Measurements from ENCODE around the gene APBA1. TPM values are rescaled to one million over a fixed set of nuclear protein-coding genes. Genes with fewer than 3 reads are reported as not detected.

The APBA1 gene
- total and polyA plus RNA-seq, 11 donors, result 0.61 to 6.2 (median 2.2) TPM

DNA sequence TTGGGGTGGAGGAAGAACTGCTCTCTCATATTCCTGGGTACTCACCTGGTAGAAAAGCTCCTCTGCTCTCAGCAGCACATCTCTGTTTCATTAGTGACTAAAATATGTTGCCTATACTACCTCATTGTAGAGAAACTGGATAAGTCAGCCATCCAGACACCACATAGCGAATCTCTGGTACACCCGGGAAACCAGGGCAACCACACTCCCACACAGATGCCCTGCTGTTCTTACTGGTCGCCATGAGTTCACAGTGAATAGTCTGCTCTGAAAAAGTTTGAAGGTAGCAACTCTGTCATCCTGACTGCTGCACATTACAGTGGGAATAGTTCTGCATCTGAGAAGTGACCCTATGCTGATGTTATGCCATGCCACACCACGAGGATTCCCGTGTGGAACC, 212.2 kb downstream of the APBA1 start:
- H3K4me1 ChIP-seq, result no peaks in the 10 kb centered on the region
- no peaks in the 10 kb centered on the region for H3K27me3 ChIP-seq
- peaks cover 0 to 10% (median 0%) of the 10 kb centered on the region in 9 donors for H3K36me3 ChIP-seq
- TF ChIP-seq, protein P1, sequence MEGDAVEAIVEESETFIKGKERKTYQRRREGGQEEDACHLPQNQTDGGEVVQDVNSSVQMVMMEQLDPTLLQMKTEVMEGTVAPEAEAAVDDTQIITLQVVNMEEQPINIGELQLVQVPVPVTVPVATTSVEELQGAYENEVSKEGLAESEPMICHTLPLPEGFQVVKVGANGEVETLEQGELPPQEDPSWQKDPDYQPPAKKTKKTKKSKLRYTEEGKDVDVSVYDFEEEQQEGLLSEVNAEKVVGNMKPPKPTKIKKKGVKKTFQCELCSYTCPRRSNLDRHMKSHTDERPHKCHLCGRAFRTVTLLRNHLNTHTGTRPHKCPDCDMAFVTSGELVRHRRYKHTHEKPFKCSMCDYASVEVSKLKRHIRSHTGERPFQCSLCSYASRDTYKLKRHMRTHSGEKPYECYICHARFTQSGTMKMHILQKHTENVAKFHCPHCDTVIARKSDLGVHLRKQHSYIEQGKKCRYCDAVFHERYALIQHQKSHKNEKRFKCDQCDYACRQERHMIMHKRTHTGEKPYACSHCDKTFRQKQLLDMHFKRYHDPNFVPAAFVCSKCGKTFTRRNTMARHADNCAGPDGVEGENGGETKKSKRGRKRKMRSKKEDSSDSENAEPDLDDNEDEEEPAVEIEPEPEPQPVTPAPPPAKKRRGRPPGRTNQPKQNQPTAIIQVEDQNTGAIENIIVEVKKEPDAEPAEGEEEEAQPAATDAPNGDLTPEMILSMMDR (IDR thresholded peaks at IDR 0.05), result no peak
- no peak for TF ChIP-seq POLR2A (IDR thresholded peaks at IDR 0.05)
- WGBS, 4 donors, result 90 to 95% (median 92%) methylated on average over 5 of the region's 5 CpGs
- DNase-seq (no peak), ATAC-seq (no peak)
- H3K4me3 ChIP-seq, result no peak overlapping the region
- intact Hi-C loops (cut with DNase I), result no loop called here
- no peaks in the 10 kb centered on the region for H3K9me3 ChIP-seq
- no peak overlapping the region for H3K27ac ChIP-seq

DNA sequence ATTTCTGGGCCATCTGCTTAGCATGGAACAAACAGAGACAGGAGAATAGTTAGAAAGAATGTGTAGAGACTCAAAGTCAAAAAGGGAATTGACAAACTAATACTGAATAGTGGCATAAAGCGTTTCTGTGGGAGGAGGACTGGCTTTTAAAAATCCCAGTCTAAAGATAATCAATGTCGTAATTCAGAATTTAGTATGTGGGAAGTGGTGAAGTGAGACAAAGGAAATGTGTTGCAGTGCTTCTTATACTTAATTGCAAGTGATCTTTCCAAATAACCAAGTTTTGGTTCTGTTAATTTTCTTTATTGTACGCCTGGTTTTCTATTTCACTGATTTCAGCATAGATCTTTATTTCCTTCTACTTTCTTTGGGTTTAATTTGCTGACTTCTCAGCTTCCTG, 214.0 kb downstream of the APBA1 start:
- Histone ChIP-seq H3K4me3 (no peak overlapping the region), H3K9me3 (no peaks in the 10 kb centered on the region), H3K27me3 (no peaks in the 10 kb centered on the region), H3K4me1 (no peaks in the 10 kb centered on the region), H3K27ac (no peak overlapping the region), H3K36me3 (peaks cover 0 to 10% (median 0%) of the 10 kb centered on the region in 9 donors)
- WGBS, 4 donors, result 92 to 95% (median 94%) methylated on average over 3 of the region's 3 CpGs
- intact Hi-C loops (cut with DNase I), result no loop called here
- ATAC-seq (no peak), DNase-seq (no peak)
- TF ChIP-seq, protein P1 (IDR thresholded peaks at IDR 0.05), result no peak
- TF ChIP-seq POLR2A (IDR thresholded peaks at IDR 0.05), result no peak

DNA sequence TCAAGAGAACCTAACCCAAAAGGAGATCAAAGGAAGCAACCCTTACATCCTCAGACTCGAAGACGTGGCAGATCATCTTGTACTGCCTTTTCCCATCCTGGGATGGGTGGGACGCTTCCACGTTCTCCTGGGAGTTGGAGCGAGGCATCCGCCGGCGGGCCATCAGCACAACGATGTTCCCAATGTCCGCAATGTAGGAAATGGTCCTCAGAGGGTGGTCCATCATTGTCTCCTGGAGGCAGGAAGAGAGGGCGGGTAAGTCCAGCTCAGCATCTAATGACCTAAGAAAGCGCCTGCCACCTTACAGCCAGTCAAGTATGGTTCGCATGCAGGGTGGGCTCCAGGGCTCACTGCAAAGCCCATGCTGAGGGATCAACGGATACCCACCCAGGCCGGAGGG, 216.0 kb downstream of the APBA1 start:
- H3K4me3 ChIP-seq, result no peak overlapping the region
- no peaks in the 10 kb centered on the region for H3K27me3 ChIP-seq
- intact Hi-C loops (cut with DNase I), result no loop called here
- TF ChIP-seq, protein P1 (IDR thresholded peaks at IDR 0.05), result no peak
- DNase-seq (no peak), ATAC-seq (no peak)
- WGBS, 4 donors, result 81 to 90% (median 87%) methylated on average over 15 of the region's 15 CpGs
- H3K4me1 ChIP-seq, result no peaks in the 10 kb centered on the region
- H3K36me3 ChIP-seq, result peaks cover 0 to 10% (median 0%) of the 10 kb centered on the region in 9 donors
- H3K27ac ChIP-seq, result no peak overlapping the region
- no peaks in the 10 kb centered on the region for H3K9me3 ChIP-seq

DNA sequence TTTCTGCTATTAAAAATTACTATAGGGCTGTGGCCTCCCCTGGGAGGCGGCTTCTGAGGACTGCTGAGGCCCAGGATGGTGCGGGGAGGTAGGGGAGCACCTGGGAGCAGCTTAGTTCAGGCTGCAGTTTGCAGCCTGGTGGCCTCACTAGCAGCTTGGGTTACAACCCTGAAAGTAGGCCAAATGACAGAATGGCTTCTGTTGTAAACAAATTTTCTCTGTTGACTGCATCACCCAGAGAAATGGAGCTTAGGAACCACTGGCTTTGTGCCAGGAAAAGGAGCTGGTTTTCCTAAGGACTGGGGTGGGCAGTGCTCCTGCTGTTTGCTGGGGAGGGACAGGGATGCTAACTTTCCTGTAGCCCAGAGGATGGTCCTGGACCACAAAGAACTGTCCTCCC, 216.9 kb downstream of the APBA1 start:
- H3K9me3 ChIP-seq, result no peaks in the 10 kb centered on the region
- DNase-seq, result no peak
- 92 to 100% (median 95%) methylated on average over 2 of the region's 2 CpGs for WGBS, 4 donors
- intact Hi-C loops (cut with DNase I), result no loop called here
- H3K27ac ChIP-seq, result no peak overlapping the region
- TF ChIP-seq POLR2A (IDR thresholded peaks at IDR 0.05), result no peak
- TF ChIP-seq, protein P1 (IDR thresholded peaks at IDR 0.05), result no peak
- peaks cover 0 to 10% (median 0%) of the 10 kb centered on the region in 9 donors for H3K36me3 ChIP-seq
- no peak overlapping the region for H3K4me3 ChIP-seq
- no peaks in the 10 kb centered on the region for H3K27me3 ChIP-seq
- no peak for ATAC-seq
- H3K4me1 ChIP-seq, result no peaks in the 10 kb centered on the region

All from heart left ventricle (tissue), 16 donors.